SU-DHL-6 (cell line): ENCODE data around the gene SCLT1.

ENCODE experiments used
- H2AFZ ChIP-seq: fragments of 200-600 bp; sonication (generic); 2 replicates; pipeline ENCODE4 v1.6.1; 2014; ENCODE audit warnings: low read depth, mild to moderate bottlenecking, moderate library complexity, mixed read lengths, antibody characterized with exemption, low read length; ENCODE audit not compliant: severe bottlenecking
- H3F3A ChIP-seq: fragments of 200-600 bp; shearing (Covaris generic); 2 replicates; pipeline ENCODE4 v1.6.0; 2016; ENCODE audit warnings: antibody characterized with exemption, mild to moderate bottlenecking; ENCODE audit not compliant: insufficient read depth
- H3K27ac ChIP-seq: fragments of 200-600 bp; sonication (generic); 2 replicates; pipeline ENCODE4 v1.5.1; 2016; ENCODE audit warnings: low read depth, mild to moderate bottlenecking, low read length, moderate library complexity, mixed read lengths
- H3K27me3 ChIP-seq: fragments of 200-600 bp; sonication (generic), shearing (Covaris generic); 2 replicates; pipeline ENCODE4 v1.6.0; 2014; ENCODE audit warnings: mild to moderate bottlenecking, low read length
- H3K36me3 ChIP-seq: fragments of 200-600 bp; sonication (generic); 2 replicates; pipeline ENCODE4 v1.6.1; 2014; ENCODE audit warnings: mild to moderate bottlenecking, low read length, mixed read lengths
- H3K4me2 ChIP-seq: fragments of 300-600, 200-600 bp; shearing (Covaris generic), sonication (generic); 2 replicates; pipeline ENCODE4 v1.6.0; 2014; ENCODE audit warnings: low read length, low read depth, mild to moderate bottlenecking; ENCODE audit not compliant: poor library complexity, severe bottlenecking
- H3K4me3 ChIP-seq: fragments of 200-600 bp; sonication (generic); 2 replicates; pipeline ENCODE4 v1.5.1; 2014; ENCODE audit warnings: antibody characterized with exemption, low read length, mild to moderate bottlenecking, mixed read lengths; ENCODE audit not compliant: insufficient read depth, poor library complexity, severe bottlenecking
- H3K79me2 ChIP-seq: fragments of 200-600 bp; sonication (generic); 2 replicates; pipeline ENCODE4 v1.6.1; 2014; ENCODE audit warnings: mild to moderate bottlenecking, low read length, moderate library complexity; ENCODE audit not compliant: insufficient read depth
- H3K9ac ChIP-seq: fragments of 200-600 bp; sonication (generic); 2 replicates; pipeline ENCODE4 v1.7.0; 2014; ENCODE audit warnings: mild to moderate bottlenecking, low read length
- H3K9me2 ChIP-seq: fragments of 200-600 bp; sonication (generic); replicated peaks from 2 replicates; pipeline ENCODE4 v1.6.1; 2014; ENCODE audit warnings: low read length; ENCODE audit not compliant: insufficient read depth
- H3K9me3 ChIP-seq: fragments of 200-600 bp; sonication (generic); 2 replicates; pipeline ENCODE4 v1.6.1; 2014; ENCODE audit warnings: low read length, mixed read lengths; ENCODE audit not compliant: insufficient read depth
- H4K20me1 ChIP-seq: fragments of 200-600 bp; sonication (generic); 2 replicates; pipeline ENCODE4 v1.6.1; 2014; ENCODE audit warnings: low read depth, mild to moderate bottlenecking, antibody characterized with exemption, low read length, moderate library complexity, mixed read lengths
- EZH2phosphoT487 ChIP-seq: fragments of 200-600 bp; sonication (generic), shearing (Covaris generic); conservative IDR thresholded peaks from 2 replicates; pipeline ENCODE4 v1.6.1; 2018; ENCODE audit warnings: mild to moderate bottlenecking, antibody characterized with exemption, low read length, moderate library complexity, mixed read lengths
- TF ChIP-seq, protein P1 (sequence below): fragments of 200-600 bp; sonication (generic); IDR thresholded peaks from one replicate; pipeline ENCODE4 v1.5.1; 2017; ENCODE audit warnings: antibody characterized with exemption, mild to moderate bottlenecking, low read length, moderate library complexity; ENCODE audit not compliant: insufficient read depth, poor library complexity, severe bottlenecking

The SCLT1 gene

DNA sequence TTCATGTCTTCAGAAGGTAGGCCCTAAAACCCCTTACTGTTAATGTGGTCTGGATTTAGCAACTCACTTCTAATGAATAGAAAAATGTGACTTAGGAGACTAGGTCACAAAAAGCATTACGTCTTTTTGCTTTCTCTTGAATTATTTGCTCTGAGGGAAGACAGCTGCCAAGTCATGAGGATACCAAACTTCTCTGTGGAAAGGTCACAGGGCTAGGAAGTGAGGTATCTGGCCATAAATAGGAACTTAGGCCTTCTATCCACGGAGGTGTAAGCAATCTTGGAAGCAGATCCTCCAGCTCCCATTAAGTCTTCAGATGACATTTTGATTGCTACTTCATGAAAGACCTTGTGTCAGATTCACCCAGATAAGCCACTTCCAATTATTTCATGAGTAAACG is 163.3 kb downstream of the SCLT1 start:
- Histone ChIP-seq H3K9me3 (no peaks in the 10 kb centered on the region), H3F3A (no peaks in the 10 kb centered on the region), H3K9ac (no peak overlapping the region), H3K27ac (no peak overlapping the region), H4K20me1 (no peaks in the 10 kb centered on the region), H3K27me3 (no peaks in the 10 kb centered on the region), H3K9me2 (no peaks in the 10 kb centered on the region), H3K4me2 (no peak overlapping the region), H3K79me2 (no peaks in the 10 kb centered on the region), H2AFZ (no peak overlapping the region), H3K4me3 (no peak overlapping the region), H3K36me3 (no peaks in the 10 kb centered on the region; the same call in 1 of the 2 replicates)
- no peak for TF ChIP-seq EZH2phosphoT487
- TF ChIP-seq, protein P1, sequence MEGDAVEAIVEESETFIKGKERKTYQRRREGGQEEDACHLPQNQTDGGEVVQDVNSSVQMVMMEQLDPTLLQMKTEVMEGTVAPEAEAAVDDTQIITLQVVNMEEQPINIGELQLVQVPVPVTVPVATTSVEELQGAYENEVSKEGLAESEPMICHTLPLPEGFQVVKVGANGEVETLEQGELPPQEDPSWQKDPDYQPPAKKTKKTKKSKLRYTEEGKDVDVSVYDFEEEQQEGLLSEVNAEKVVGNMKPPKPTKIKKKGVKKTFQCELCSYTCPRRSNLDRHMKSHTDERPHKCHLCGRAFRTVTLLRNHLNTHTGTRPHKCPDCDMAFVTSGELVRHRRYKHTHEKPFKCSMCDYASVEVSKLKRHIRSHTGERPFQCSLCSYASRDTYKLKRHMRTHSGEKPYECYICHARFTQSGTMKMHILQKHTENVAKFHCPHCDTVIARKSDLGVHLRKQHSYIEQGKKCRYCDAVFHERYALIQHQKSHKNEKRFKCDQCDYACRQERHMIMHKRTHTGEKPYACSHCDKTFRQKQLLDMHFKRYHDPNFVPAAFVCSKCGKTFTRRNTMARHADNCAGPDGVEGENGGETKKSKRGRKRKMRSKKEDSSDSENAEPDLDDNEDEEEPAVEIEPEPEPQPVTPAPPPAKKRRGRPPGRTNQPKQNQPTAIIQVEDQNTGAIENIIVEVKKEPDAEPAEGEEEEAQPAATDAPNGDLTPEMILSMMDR = no peak

DNA sequence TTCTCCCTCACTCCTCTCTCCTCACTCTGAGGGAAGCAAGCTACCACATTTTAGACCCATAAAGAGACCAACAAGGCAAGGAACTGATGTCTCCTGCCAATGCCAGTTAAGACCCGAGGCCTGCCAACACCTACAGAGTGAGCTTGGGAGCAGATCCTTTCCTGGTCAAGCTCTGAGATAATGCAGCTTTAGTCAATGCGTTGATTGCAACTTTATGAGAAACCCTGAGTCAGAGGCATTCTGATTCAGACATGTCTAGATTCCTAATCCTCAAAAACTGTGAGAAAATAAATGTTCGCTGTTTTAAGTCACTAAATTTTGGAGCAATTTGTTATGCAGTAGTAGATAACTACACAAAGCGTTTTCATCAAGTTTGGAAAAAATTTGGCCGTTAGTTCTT is 168.4 kb downstream of the SCLT1 start:
- Histone ChIP-seq H3K27ac (no peak overlapping the region), H3K36me3 (no peaks in the 10 kb centered on the region; the same call in 1 of the 2 replicates), H3K4me2 (no peak overlapping the region), H3K9me3 (no peaks in the 10 kb centered on the region), H4K20me1 (no peaks in the 10 kb centered on the region), H3K9ac (no peak overlapping the region), H3K79me2 (no peaks in the 10 kb centered on the region), H3K27me3 (no peaks in the 10 kb centered on the region), H3K9me2 (no peaks in the 10 kb centered on the region), H3K4me3 (no peak overlapping the region), H3F3A (no peaks in the 10 kb centered on the region), H2AFZ (no peak overlapping the region)
- TF ChIP-seq, protein P1 = no peak
- TF ChIP-seq EZH2phosphoT487 = no peak

DNA sequence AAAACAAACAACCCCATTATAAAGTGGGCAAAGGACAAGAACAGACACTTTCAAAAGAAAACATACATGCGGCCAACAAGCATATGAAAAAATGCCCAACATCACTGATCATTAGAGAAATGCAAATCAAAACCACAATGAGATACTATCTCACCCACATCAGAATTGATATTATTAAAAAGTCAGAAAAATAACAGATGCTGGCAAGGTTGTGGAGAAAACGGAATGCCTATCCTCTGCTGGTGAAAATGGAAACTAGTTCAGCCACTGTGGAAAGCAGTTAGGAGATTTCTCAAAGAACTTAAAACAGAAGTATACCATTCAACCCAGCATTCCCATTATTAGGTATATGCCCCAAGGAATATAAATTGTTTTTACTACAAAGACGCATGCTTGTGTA is 171.4 kb downstream of the SCLT1 start:
- no peak for TF ChIP-seq EZH2phosphoT487
- TF ChIP-seq, protein P1 = no peak
- H3K27me3 ChIP-seq = no peaks in the 10 kb centered on the region
- H3K36me3 ChIP-seq = no peaks in the 10 kb centered on the region; the same call in 1 of the 2 replicates
- no peak overlapping the region for H3K27ac ChIP-seq
- H4K20me1 ChIP-seq = no peaks in the 10 kb centered on the region
- H3K9me3 ChIP-seq = no peaks in the 10 kb centered on the region
- no peak overlapping the region for H3K4me3 ChIP-seq
- no peaks in the 10 kb centered on the region for H3F3A ChIP-seq
- H3K9me2 ChIP-seq = no peaks in the 10 kb centered on the region
- no peak overlapping the region for H3K9ac ChIP-seq
- H2AFZ ChIP-seq = no peak overlapping the region
- no peak overlapping the region for H3K4me2 ChIP-seq
- H3K79me2 ChIP-seq = no peaks in the 10 kb centered on the region
